Stimulated activated CD8-positive, alpha-beta memory T cell treated with anti-CD3 and anti-CD28 coated beads, Interleukin-15, amount 100 ng/mL, for 24 hours (primary cell): ENCODE measurements around the gene TMIGD1.

ENCODE experiments used
- DNase-seq: peaks from one replicate; pipeline ENCODE4 v3.0.0-alpha.2; 2020; ENCODE audit warnings: low read depth

Gene TMIGD1, protein sequence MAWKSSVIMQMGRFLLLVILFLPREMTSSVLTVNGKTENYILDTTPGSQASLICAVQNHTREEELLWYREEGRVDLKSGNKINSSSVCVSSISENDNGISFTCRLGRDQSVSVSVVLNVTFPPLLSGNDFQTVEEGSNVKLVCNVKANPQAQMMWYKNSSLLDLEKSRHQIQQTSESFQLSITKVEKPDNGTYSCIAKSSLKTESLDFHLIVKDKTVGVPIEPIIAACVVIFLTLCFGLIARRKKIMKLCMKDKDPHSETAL

DNA sequence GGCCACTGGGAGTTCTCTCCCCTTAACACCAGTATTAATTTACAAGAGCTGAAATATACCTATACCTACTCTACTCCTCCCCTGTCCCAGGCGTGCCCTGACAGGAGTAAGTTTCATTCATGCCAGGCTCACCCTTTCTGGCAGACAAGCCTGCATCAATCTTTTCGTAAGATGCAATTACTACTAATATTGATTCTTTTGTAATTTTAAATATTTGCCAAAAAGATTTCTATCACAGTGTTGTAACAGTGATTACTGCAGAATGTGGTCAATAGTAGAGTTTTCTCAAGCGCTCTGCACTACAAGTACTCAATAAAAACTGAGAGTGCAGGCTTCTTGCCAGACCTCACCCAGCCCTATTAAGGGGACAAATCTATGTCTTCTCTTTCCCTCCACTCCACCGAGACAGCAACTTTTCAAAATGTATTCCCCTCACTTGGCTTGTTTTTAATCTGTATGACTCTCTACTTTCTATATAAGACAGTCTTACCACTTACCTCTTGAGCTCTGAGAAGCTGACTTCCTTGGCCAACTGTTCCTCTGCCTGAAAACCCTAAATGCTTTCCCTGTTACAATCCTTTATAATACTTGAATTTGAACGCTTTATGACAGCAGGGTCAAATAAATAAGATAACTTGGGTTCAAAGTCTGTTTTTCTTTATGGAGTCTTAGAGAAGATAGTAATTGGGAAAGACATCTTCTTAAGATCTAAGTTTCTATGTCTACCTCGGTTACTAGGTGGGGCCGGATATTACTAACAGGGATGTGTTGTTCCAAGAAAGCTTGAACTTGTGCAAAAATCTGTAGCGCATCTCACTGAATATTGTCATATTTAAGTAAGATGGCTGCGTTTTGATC is at the start of gene TMIGD1:
TMIGD1 (minus strand) TSS at position 555 of the 858 bp plus-strand sequence. CDS start 1,924 bp downstream, outside the sequence.
- no peak for DNase-seq

DNA sequence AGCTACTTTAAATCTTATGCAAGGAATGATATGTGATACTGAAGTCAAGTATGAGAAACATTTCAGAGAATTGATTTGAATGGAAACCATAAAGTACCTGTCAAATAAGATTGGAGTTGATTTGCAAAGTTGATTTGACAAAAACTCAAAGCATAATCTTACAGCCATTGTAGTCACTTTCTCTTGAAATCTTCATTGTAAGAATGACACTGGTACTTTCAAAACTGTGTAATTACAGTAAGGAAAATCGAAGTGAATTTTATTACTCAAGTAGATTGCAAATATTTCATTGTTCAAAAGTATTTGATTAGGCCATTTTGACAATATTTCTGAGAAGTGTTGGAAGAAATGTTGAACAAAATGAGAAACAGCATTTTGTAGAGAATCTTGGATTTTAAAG is 48.5 kb upstream of the TMIGD1 start:
- no peak for DNase-seq

DNA sequence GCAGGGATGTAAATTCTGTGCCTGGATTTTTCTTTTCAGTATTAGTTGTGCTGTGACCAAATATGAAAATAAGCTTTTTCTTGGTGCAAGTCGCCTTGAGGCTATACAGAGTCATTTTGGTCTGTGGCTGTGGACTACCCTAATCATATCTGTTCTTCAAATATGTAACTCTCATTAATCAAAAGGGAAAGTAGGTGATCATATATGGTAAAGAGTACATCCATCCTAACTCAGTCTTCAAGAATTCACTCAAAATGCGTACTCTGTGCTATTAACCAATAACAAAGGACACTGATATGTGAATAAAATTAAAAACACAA is 47.4 kb upstream of the TMIGD1 start:
- DNase-seq, result no peak

DNA sequence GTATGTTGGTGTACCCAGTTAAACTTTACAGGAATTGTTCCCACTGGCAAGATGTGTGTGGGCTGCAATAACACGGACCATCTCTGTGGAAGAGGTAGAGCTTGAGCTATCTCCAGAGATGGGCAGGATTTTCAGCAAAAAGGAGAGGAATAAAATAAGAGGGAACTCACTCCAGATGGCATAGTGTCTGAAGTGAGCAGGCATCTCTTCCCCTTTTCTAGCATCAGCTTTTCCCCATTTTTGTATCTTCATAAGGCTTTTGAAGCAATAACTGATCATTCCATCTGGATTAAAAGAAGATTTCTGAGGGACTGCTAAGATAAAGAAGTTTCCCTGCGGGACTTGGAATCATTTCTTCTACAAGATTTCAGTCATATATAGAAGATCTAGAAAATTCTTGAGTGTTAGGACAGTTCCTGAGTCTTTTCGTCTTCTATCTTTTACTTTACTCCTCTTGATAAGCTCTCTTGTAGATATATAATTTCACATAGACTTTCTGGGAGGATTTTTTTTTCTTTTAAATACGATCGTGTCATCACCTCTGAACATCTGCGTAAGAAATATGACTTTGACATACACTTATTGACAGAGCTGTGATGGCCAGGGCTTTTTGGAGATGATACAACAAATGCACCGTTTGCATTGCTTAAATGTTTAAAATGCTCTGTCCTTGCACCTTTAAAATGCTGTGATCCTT is 46.9 kb upstream of the TMIGD1 start:
- DNase-seq, result no peak

DNA sequence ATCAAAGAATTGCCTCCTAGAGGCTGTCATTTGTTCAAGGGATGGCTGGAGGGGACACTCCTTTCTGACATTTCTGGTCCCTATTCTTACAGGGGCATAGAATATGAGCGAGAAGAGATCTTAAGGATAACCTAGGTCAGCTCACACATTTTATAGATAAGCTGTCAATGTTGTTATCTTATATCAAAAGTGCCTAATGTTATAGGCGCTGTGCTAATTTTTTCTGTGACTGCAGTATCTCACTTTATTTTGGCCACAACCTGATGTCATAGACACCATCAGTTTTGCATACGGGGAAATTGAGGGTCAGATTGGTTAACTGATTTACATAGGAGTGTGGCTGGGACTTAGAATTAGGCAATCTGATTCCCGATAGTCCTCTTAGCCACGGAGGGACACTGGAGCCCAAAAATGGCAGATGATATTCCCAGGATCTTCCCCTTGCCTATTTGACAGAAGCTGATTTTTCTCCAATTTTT is 46.1 kb upstream of the TMIGD1 start:
- no peak for DNase-seq

DNA sequence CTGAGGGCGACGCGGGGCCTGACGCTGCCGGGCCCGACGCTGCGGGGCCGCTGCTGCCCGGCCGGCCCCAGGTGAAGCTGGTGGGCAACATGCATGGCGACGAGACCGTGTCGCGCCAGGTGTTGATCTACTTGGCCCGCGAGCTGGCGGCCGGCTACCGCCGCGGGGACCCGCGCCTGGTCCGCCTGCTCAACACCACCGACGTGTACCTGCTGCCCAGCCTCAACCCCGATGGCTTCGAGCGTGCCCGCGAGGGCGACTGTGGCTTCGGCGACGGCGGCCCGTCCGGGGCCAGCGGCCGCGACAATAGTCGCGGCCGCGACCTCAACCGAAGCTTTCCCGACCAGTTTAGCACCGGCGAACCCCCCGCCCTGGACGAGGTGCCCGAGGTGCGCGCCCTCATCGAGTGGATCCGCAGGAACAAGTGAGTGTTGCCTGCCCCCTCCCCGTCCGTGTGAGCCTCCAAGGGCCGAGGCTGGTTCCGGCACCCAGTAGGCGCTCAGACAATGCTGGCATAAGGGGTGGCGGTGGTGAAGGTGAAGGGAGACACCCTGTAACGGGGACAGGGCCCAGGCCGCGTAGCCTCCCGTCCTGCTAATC is 45.5 kb upstream of the TMIGD1 start:
- DNase-seq, result no peak

DNA sequence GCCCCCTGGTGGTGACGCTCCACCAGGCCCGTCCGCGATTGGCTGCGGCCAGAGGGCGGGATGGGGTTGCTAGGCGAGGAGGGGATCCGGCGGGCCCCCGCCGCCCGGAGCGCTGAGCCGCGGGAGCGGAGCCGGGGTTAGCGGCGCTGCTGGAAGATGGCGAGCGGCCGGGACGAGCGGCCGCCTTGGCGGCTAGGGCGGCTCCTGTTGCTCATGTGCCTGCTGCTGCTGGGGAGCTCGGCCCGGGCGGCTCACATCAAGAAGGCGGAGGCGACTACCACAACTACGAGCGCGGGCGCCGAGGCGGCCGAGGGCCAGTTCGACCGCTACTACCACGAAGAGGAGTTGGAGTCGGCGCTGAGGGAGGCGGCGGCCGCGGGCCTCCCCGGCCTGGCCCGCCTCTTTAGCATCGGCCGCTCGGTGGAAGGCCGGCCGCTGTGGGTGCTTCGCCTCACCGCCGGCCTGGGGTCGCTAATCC is 45.0 kb upstream of the TMIGD1 start, which contains the start of gene CPD:
CPD (plus strand) TSS at position 103 of the 478 bp plus-strand sequence; CDS start at position 157, 54 bp downstream.
- DNase-seq, result peak; percentile 97

DNA sequence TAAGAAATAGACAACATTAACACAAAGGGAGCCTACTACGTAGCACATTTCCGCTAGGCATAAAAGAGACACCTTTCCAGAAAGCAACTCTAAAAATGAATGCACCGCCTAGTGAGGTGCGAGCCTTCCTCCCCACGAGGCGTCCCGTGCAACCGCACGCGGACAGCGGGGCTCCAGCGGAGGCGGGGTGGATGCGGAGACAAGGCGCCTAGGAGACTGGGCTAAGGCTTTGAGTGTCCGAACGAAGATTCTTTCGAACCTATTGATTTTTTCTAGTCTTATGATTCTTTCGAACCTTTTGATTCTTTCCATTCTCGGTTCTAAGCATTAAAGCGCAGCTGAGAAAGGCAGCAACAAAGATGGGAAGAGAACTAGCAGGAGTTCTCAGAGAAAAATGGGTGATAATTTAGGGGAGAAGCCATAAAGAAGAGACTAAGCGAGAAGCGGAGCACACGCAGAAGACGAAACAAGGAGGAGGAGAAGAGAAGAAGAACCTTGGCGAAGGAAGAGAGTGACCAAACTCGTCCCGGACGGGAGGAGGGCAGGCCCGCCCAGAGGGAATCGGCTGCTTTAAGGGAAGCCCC is 44.5 kb upstream of the TMIGD1 start:
- DNase-seq, result no peak

DNA sequence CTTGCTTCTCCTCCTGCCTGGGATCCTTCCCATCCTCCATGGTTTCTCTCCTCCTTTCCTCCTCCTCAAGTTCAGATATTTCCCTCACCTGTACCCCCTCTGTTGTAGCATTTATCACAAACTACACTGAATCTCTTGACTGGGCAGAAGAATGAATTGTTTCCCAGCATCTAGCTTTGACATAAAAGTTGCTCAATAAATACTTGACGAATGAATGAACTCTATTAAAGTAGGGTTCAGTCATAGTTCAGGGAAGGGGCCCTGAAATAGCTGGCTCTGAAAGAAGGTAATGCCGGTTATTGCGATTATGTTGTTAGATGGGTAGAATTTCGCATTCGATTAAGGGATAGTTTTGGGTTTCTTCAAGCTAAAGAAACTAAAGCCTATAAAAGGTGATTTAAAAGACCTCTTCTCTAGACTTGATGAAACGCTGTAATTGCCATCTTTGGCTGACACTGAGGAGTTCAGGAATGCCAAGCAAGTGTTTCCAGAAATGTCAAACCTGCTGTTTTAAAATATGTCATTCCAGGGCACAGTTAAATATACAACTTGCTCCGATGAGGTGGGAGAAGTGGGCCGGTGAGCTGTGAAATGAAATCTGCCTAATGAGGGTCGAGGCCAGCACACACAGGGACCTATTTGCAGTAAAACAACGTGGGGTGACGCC is 43.9 kb upstream of the TMIGD1 start:
- no peak for DNase-seq

DNA sequence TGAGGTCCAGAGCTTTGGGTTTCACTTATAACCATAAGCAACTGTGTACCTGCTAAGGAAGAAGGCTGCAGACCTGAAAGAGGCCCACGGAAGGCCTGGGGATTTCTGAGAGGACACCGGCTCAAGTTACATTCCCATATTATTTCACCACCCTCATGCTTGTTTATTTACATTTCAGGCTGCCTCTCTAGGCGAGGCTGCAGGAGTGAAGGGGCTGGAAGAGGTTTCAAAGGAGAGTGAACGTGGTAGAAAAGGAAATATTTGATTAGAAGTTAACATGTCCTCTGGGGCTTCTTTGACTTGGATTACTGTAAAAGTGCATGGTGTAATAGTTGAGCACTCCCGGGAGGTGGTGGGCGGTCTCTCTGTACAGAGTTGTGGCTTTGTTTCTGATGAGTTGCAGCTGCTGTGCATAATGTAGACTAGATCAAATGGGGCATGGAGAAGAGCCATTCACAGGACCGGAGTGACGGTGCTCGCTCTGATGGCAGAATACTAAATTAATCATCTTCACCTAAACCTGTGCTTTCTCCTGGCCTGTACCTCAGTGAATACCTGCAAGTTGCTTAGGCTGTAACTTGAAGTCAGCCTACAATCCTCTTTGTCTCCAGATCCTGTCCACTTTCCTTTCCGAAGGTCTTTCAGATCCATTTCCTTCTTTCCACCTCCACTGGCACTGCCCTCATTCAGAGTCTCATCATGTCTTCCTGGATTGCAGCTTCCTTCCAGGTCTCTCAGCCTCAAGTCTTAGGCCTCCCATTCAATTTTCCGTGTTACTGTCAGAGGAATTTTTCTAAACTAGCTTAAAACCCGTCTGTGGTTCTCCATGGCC is 43.0 kb upstream of the TMIGD1 start:
- DNase-seq, result no peak

DNA sequence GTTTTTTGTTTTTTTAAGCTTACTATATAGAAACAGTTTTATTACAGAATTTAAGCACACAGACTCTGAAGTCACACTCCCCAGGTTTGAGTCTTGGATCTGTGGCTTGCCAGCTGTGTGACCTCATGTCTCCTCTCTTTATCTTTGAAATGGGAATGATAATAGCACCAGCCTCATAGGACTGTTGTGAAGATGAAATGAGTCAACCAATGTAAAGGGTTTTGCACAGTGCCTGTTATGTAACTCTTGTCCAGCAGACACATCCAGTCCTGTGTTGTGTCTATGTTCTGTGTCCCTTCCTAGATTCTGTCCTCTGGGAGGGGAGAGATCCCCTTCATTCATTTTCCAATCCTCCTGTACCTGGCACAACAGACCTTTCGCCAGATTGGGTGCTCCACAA is 41.8 kb upstream of the TMIGD1 start:
- no peak for DNase-seq

DNA sequence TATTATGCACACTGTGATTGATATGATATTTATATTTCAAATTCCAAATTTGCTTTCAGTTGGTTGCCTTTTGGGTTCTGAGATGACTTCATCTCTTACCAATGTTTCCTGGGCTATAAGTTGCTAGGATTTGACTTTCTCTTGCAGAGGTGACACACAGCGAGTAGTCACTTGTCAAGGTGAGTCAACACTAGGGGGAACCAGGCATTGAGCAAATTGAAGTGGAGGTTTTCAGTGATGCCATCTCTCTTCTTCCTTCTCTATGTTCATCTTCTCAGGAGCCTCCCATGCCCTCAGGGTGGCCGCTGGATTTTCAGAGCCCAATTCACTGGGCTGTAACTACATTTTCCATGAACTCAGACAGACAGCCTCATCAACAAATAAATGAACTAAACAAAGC is 38.9 kb upstream of the TMIGD1 start:
- no peak for DNase-seq

DNA sequence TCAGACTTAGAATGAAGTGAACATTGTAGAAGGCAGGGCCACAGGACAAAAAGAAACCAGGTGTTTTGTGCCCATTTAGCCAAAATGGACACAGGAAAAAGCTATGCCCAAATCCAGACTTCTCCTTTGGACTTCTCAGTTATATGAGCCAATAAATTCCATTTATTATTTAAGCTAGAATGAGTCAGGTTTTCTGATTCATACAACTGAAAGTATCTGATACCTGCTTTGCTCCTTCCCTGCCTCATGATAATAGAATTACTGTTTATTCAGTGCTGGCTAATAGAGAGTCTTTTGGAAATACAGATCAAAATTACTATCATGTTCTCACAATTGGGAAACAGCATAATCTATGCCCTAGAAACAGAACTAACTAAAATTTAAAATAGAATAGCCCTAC is 36.1 kb upstream of the TMIGD1 start:
- no peak for DNase-seq

DNA sequence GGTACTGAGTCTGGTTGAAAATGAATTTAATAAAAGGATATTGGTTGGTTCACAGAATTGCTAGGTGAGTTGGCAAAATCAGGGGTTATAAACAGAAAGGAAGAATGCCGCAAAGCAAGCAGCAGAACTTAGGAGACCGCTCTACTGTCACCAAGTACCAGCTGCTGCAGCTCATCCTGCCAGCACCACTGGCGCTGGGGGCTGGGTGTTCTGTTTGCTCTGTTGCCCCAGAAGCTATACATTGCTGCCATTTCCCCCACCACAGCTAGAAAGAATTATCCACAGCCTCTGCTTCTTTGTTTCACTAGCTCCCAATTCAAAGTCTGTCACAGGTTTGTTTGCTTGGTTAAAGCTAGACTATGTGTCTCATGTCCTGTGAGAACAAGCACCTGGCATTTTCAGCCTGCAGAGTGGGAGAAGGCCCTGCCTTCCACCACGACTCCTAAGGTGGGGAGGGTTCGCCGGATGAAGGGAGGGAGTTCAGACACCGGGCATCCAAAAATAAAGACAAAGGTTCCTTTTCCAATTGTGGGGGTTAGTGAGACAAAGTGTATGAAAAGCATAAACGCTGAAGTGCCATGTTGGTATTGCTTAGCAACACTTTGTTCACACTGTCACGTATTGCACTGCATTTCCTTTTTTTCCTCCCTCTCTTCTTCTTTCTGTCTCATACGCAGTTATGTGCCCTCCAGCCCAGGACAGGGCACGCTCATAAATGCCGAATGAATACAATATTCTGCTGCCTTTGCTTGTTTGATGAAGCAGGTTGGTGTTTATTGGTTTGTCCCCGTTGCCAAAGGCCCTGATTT is 35.3 kb upstream of the TMIGD1 start:
- no peak for DNase-seq

DNA sequence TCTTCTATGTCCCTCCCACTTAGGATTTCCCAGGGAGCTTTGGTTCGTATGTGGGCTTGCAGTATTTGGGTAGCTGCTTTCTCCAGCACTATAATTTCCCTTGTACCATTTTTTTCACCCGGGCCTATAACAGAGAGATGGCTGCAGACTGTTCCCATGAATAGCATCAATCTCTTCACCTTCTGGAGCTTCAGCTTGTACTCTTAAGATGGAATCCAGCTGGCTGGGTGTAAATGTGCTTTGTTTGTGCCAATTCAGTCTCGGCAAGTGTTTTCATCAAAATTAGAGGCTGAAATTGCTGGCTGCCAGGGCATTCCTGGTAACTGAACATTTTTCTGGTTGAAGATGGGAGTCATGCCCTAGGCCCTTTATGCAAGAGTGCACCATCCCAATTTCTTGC is 32.7 kb upstream of the TMIGD1 start:
- DNase-seq, result no peak

DNA sequence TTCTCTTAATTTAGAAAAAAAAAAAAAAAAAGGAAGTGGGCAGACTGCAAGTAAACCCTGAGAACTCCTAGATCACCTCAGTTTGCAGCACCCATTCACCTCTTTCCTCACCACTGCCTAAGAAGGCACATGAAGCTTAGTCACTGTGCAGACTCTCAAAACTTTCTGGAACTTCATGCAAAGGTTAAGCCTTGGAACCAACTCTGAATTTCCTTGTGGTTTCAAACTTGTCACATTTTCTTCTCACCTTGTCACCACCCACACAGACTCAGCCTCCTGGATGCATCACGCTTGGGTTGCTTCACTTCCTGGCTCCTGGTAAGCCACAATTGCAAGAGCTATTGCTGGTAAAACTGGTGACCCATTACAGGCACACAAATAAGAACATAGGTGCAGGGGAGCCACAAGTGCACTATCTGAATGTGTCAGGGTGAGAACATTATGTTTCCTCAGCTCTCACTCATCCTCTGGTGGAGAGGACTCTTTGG is 29.9 kb upstream of the TMIGD1 start:
- no peak for DNase-seq

DNA sequence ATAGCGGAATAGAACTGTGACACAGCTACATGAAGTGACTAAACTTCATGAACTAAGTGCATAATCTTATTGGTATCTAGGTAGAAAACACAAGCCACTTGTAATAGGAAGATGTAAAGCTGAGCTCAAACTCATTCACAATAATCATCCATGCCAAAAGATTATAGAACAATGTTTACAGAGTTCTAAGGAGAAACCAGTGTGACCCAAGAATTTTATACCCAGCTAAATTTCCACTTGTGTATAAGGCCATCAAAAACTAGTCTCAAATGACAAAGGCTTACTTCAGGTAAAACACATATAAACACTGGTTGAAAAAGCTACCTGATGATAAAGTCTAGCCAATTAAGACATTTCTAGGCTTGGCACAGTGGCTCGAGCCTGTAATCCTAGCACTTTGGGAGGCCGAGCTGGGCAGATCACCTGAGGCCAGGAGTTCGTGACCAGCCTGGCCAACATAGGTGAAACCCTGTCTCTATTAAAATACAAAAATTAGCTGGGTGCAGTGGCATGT is 28.0 kb upstream of the TMIGD1 start:
- DNase-seq, result no peak

DNA sequence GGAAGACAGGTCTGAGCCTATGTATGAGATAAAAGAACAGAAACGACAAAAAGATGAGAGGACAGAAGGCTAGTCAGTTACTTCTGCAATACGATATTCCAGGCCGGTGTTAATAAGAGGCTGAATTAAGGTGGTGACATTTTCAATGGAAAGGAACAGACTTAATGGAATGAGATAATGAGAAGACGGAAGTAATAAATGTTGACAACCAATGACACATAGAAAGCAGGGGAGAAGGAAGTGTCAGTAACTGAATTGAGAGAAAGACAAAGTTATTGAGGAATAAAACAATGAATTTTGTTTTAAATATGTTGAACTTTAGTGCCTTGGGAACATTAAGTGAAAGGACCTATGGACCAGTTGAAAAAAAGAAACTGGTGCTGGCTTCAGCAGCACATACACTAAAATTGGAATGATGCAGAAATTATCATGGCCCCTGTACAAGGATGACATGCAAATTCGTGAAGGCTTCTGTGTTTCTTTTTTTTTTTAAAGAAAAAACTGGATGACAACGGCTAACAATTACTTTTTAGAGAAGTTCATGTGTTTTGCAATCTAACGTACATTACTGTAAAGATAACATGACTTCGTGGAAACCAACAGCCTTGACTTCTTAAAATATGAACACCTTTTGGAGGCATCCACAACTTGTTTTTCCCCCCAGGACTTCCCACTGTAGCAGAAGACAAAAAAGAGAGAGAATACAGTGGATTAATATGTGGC is 26.4 kb upstream of the TMIGD1 start:
- DNase-seq, result no peak
